Activated T-helper 1 cell treated with anti-CD3 and anti-CD28 coated beads, Interleukin-2, amount 50 U/mL, for 16 hours (primary cell): ENCODE measurements around the gene PPP1R2C.

Experiments
- DNase-seq, 2 donors: peaks; one replicate each; pipeline ENCODE4 v3.0.0-alpha.2; 2020; ENCODE audit warnings: low read depth in 1 of 2, low spot score in 1 of 2

PPP1R2C gene

GRCh38 chrX:42751573-42751972, 26.4 kb downstream of the PPP1R2C start:
- no peak for DNase-seq

GRCh38 chrX:42748067-42748850, 29.7 kb downstream of the PPP1R2C start:
- no peak for DNase-seq

- DNase-seq: no peak
These were observed 31.4 kb downstream of the PPP1R2C start for GRCh38 chrX:42746606-42747005.

GRCh38 chrX:42740456-42740855, 37.5 kb downstream of the PPP1R2C start:
- DNase-seq: no peak

- DNase-seq: no peak
These were observed 38.2 kb downstream of the PPP1R2C start for GRCh38 chrX:42739741-42740140.

GRCh38 chrX:42739258-42739657, 38.7 kb downstream of the PPP1R2C start:
- DNase-seq: no peak

- no peak for DNase-seq
These were observed 39.4 kb downstream of the PPP1R2C start for GRCh38 chrX:42738552-42738951.

GRCh38 chrX:42735250-42735649, 42.7 kb downstream of the PPP1R2C start:
- DNase-seq: no peak

GRCh38 chrX:42732506-42732905, 45.5 kb downstream of the PPP1R2C start:
- no peak for DNase-seq
